Nephron (organoid): ENCODE results near the gene USF1.

Experiments
- H3K27ac Mint-ChIP-seq, 3 experiments: 2 replicates each; pipeline ENCODE4 v1.8.0; 2020; ENCODE audit warnings: mixed read lengths in 3 of 3, mild to moderate bottlenecking in 2 of 3, moderate library complexity in 1 of 3
- H3K27me3 Mint-ChIP-seq: 2 replicates; pipeline ENCODE4 v1.8.0; 2021; ENCODE audit warnings: low read depth, mild to moderate bottlenecking, moderate library complexity, mixed read lengths
- H3K36me3 Mint-ChIP-seq: 2 replicates; pipeline ENCODE4 v1.8.0; 2020; ENCODE audit warnings: low read depth, mixed read lengths
- H3K4me1 Mint-ChIP-seq: 2 replicates; pipeline ENCODE4 v1.8.0; 2020; ENCODE audit warnings: mixed read lengths
- H3K4me3 Mint-ChIP-seq, 3 experiments: 2 replicates each; pipeline ENCODE4 v1.8.0; 2020; ENCODE audit warnings: mild to moderate bottlenecking in 3 of 3, mixed read lengths in 3 of 3, moderate library complexity in 2 of 3
- H3K9me3 Mint-ChIP-seq: 2 replicates; pipeline ENCODE4 v1.8.0; 2020; ENCODE audit warnings: mixed read lengths
- CTCF ChIP-seq, 3 experiments: fragments of 200-600 bp; sonication (generic); IDR thresholded peaks; one replicate each; pipeline ENCODE4 v1.5.0; 2021; ENCODE audit warnings: antibody characterized with exemption in 3 of 3; ENCODE audit not compliant: unreplicated experiment in 3 of 3

Gene USF1

GRCh38 chr1:161085165-161085564, 39.4 kb upstream of the USF1 start:
- no peaks in the 10 kb centered on the region for H3K36me3 Mint-ChIP-seq
- H3K9me3 Mint-ChIP-seq, result no peaks in the 10 kb centered on the region
- H3K4me3 Mint-ChIP-seq, result no peak overlapping the region
- H3K4me1 Mint-ChIP-seq, result no peaks in the 10 kb centered on the region
- no peak overlapping the region for H3K27ac Mint-ChIP-seq
- no peak for TF ChIP-seq CTCF (IDR thresholded peaks at IDR 0.05; ENCODE audit: unreplicated experiment in 3 of 3)
- H3K27me3 Mint-ChIP-seq, result peaks cover 4% of the 10 kb centered on the region

- no peak for TF ChIP-seq CTCF (IDR thresholded peaks at IDR 0.05; ENCODE audit: unreplicated experiment in 3 of 3)
- no peaks in the 10 kb centered on the region for H3K36me3 Mint-ChIP-seq
- H3K4me3 Mint-ChIP-seq, result no peak overlapping the region
- H3K4me1 Mint-ChIP-seq, result no peaks in the 10 kb centered on the region
- H3K27ac Mint-ChIP-seq, result peak overlapping the region in 1 of 3 experiments; percentile 5
- no peaks in the 10 kb centered on the region for H3K9me3 Mint-ChIP-seq
- peaks cover 4% of the 10 kb centered on the region for H3K27me3 Mint-ChIP-seq
These were observed 38.8 kb upstream of the USF1 start for GRCh38 chr1:161084597-161084988.

- Mint-ChIP-seq H3K27ac (peak overlapping the region in 1 of 3 experiments; percentile 5), H3K36me3 (no peaks in the 10 kb centered on the region), H3K27me3 (peaks cover 4% of the 10 kb centered on the region), H3K9me3 (no peaks in the 10 kb centered on the region), H3K4me1 (no peaks in the 10 kb centered on the region), H3K4me3 (no peak overlapping the region)
- TF ChIP-seq CTCF (IDR thresholded peaks at IDR 0.05; ENCODE audit: unreplicated experiment in 3 of 3), result no peak
These were observed 38.2 kb upstream of the USF1 start for GRCh38 chr1:161083748-161084596.

GRCh38 chr1:161082996-161083747, 37.4 kb upstream of the USF1 start:
- peaks cover 4% of the 10 kb centered on the region for H3K27me3 Mint-ChIP-seq
- no peak for TF ChIP-seq CTCF (IDR thresholded peaks at IDR 0.05; ENCODE audit: unreplicated experiment in 3 of 3)
- no peak overlapping the region for H3K4me3 Mint-ChIP-seq
- peak overlapping the region in 1 of 3 experiments; percentile 59 for H3K27ac Mint-ChIP-seq
- no peaks in the 10 kb centered on the region for H3K4me1 Mint-ChIP-seq
- H3K9me3 Mint-ChIP-seq, result no peaks in the 10 kb centered on the region
- H3K36me3 Mint-ChIP-seq, result no peaks in the 10 kb centered on the region

- TF ChIP-seq CTCF (IDR thresholded peaks at IDR 0.05; ENCODE audit: unreplicated experiment in 3 of 3), result no peak
- no peaks in the 10 kb centered on the region for H3K4me1 Mint-ChIP-seq
- H3K27ac Mint-ChIP-seq, result peak overlapping the region in 1 of 3 experiments; percentile 59
- H3K27me3 Mint-ChIP-seq, result peaks cover 4% of the 10 kb centered on the region
- H3K9me3 Mint-ChIP-seq, result no peaks in the 10 kb centered on the region
- no peaks in the 10 kb centered on the region for H3K36me3 Mint-ChIP-seq
- no peak overlapping the region for H3K4me3 Mint-ChIP-seq
These were observed 36.7 kb upstream of the USF1 start for GRCh38 chr1:161082483-161082882.
